ENCODE data around the gene ST6GALNAC5.

ST6GALNAC5 gene

DNA sequence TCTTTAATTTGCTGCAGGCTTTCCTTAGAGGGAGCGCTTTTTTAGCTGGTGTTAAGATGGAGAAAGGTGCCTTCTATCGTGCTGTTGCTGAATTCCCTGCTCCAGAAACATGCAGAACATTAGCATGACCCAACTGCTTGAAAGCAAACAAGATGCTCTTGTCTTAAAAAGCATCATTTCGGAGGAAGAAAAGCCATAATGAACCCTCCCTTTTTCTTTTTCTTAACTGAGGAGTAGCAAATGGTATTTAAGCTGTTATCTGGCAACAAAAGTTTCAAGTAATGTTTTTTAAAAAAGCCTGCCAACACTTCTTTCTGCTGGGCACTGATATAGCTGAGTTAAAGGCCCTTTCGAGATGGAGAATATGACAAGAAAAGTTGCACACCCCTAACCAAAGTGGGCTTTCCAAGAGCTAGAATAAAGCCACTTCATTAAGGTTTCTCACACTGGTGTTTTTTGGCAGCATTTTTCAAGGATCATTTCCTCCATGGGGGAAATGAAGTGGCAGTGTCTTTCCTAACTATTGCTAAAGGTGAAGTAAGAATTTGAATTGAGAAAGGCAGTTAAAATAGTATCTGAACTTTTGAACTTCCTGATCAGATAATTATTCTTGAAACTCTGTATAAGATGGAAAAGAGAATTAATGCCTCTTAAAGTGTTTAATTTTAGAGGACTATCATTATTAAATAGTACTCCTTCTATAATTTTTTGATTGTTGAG lies 38.8 kb downstream of the ST6GALNAC5 start:
- no peak for TF ChIP-seq POLR2AphosphoS5 (IDR thresholded peaks at IDR 0.05; ENCODE audit: low read depth, low read length)
- TF ChIP-seq REST (IDR thresholded peaks at IDR 0.05; ENCODE audit: insufficient read depth in 1 of 2, low read depth in 2 of 2, low read length in 2 of 2): no peak
- no peak for TF ChIP-seq TAF1 (IDR thresholded peaks at IDR 0.05; ENCODE audit: borderline replicate concordance, insufficient read depth, low read length)
- no peak for TF ChIP-seq FOXP2 (optimal IDR thresholded peaks at IDR 0.05; ENCODE audit: borderline replicate concordance, extremely low read depth, extremely low read length, insufficient read depth)
- no peak for TF ChIP-seq SIN3A (IDR thresholded peaks at IDR 0.05; ENCODE audit: borderline replicate concordance, insufficient read depth, low read length)

- TF ChIP-seq SIN3A (IDR thresholded peaks at IDR 0.05; ENCODE audit: borderline replicate concordance, insufficient read depth, low read length): no peak
- TF ChIP-seq POLR2AphosphoS5 (IDR thresholded peaks at IDR 0.05; ENCODE audit: low read depth, low read length): no peak
- no peak for TF ChIP-seq REST (IDR thresholded peaks at IDR 0.05; ENCODE audit: insufficient read depth in 1 of 2, low read depth in 2 of 2, low read length in 2 of 2)
- no peak for TF ChIP-seq FOXP2 (optimal IDR thresholded peaks at IDR 0.05; ENCODE audit: borderline replicate concordance, extremely low read depth, extremely low read length, insufficient read depth)
- no peak for TF ChIP-seq TAF1 (IDR thresholded peaks at IDR 0.05; ENCODE audit: borderline replicate concordance, insufficient read depth, low read length)
Observed at GRCh38 chr1:76909311-76909710, 42.0 kb downstream of the ST6GALNAC5 start.

DNA sequence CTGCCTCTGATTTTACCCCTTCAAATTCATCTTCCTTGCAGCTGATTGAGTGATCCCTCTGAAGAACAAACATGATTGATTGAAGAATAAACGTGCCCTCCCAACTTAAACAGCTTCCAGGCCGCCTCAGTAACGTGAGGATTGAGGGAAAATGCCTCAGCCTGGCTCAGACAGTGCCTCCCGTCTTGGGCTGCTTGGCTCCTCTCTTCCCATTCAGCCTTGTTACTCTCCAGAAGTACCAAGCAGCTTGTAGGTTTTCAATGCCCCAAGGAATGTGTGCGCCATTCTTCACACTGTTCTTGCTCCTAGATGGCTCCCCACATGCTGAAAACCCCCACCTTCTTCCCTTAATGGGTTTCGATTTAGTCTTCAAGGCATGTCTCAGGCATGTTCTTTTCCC lies 51.8 kb downstream of the ST6GALNAC5 start:
- TF ChIP-seq SIN3A (IDR thresholded peaks at IDR 0.05; ENCODE audit: borderline replicate concordance, insufficient read depth, low read length) (no peak), FOXP2 (optimal IDR thresholded peaks at IDR 0.05; ENCODE audit: borderline replicate concordance, extremely low read depth, extremely low read length, insufficient read depth) (no peak)

GRCh38 chr1:76921590-76921989 lies 54.3 kb downstream of the ST6GALNAC5 start:
- TF ChIP-seq SIN3A (IDR thresholded peaks at IDR 0.05; ENCODE audit: borderline replicate concordance, insufficient read depth, low read length) (no peak), POLR2AphosphoS5 (IDR thresholded peaks at IDR 0.05; ENCODE audit: low read depth, low read length) (no peak), TAF1 (IDR thresholded peaks at IDR 0.05; ENCODE audit: borderline replicate concordance, insufficient read depth, low read length) (no peak), REST (IDR thresholded peaks at IDR 0.05; ENCODE audit: insufficient read depth in 1 of 2, low read depth in 2 of 2, low read length in 2 of 2) (no peak), FOXP2 (optimal IDR thresholded peaks at IDR 0.05; ENCODE audit: borderline replicate concordance, extremely low read depth, extremely low read length, insufficient read depth) (no peak)

DNA sequence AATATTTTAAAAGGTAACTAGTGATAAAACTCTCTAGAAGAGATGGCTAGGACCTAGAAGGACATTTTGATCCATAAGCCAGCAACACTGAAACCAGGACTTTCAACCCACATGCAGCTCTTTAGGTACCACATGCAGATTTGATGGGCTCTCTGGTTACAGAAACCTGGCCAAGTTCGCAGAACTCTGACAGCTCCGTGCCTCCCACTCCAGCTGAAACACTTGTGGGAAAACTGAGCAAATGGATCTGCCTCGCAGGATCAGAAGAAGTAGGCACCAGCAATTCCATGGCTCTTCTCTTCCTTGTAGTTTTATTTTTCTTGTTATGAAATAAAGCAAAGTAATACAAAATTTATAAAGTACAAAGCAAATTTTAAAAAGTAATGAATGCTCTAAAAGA lies 58.5 kb downstream of the ST6GALNAC5 start:
- TF ChIP-seq REST (IDR thresholded peaks at IDR 0.05; ENCODE audit: insufficient read depth in 1 of 2, low read depth in 2 of 2, low read length in 2 of 2) (no peak), SIN3A (IDR thresholded peaks at IDR 0.05; ENCODE audit: borderline replicate concordance, insufficient read depth, low read length) (no peak), POLR2AphosphoS5 (IDR thresholded peaks at IDR 0.05; ENCODE audit: low read depth, low read length) (no peak), TAF1 (IDR thresholded peaks at IDR 0.05; ENCODE audit: borderline replicate concordance, insufficient read depth, low read length) (no peak), FOXP2 (optimal IDR thresholded peaks at IDR 0.05; ENCODE audit: borderline replicate concordance, extremely low read depth, extremely low read length, insufficient read depth) (no peak)
